SK-N-SH treated with all-trans-retinoic acid at 6 μM for 48 hours (cell line): ENCODE results near the gene ZNF783.

ENCODE experiments used
- CREB5 ChIP-seq: fragments of 250-450 bp; sonication (Bioruptor Pico); IDR thresholded peaks from 2 replicates; pipeline ENCODE4 v1.5.1; 2020; ENCODE audit warnings: low read depth, mild to moderate bottlenecking, moderate library complexity
- ISL1 ChIP-seq: fragments of 250-450 bp; sonication (Bioruptor Pico); IDR thresholded peaks from 2 replicates; pipeline ENCODE4 v2.1.2; 2022; ENCODE audit warnings: mild to moderate bottlenecking, moderate library complexity
- PPARA ChIP-seq: fragments of 250-450 bp; sonication (Bioruptor Pico); IDR thresholded peaks from 2 replicates; pipeline ENCODE4 v1.5.0; 2020; ENCODE audit warnings: mild to moderate bottlenecking, borderline replicate concordance
- RARB ChIP-seq: fragments of 250-450 bp; sonication (Bioruptor Pico); IDR thresholded peaks from 2 replicates; pipeline ENCODE4 v1.8.0; 2021; ENCODE audit warnings: mild to moderate bottlenecking, moderate library complexity
- SNAI2 ChIP-seq: fragments of 250-450 bp; sonication (Bioruptor Pico); IDR thresholded peaks from 2 replicates; pipeline ENCODE4 v1.5.0; 2020; ENCODE audit warnings: mild to moderate bottlenecking, moderate library complexity
- ZNF565 ChIP-seq: fragments of 450-650 bp; formaldehyde crosslinking; conservative IDR thresholded peaks from 2 replicates; pipeline ENCODE4 v1.5.0; 2020; ENCODE audit warnings: low read depth, mild to moderate bottlenecking, moderate library complexity
- TF ChIP-seq, protein P1 (sequence below): fragments of 250-450 bp; sonication (Bioruptor Pico); IDR thresholded peaks from 2 replicates; pipeline ENCODE4 v1.8.0; 2020; ENCODE audit warnings: mild to moderate bottlenecking, moderate library complexity, borderline replicate concordance
- TF ChIP-seq, protein P2 (sequence below): fragments of 250-450 bp; sonication (Bioruptor Pico); IDR thresholded peaks from 2 replicates; pipeline ENCODE4 v1.5.0; 2020; ENCODE audit warnings: mild to moderate bottlenecking, moderate library complexity

GRCh38 chr7:149325248-149325647 is 63.3 kb downstream of the ZNF783 start:
- TF ChIP-seq SNAI2 (CRISPR knock-in tag), result no peak
- no peak for TF ChIP-seq ZNF565
- TF ChIP-seq RARB (CRISPR knock-in tag), result no peak
- TF ChIP-seq ISL1 (CRISPR knock-in tag), result no peak
- TF ChIP-seq, protein P1, sequence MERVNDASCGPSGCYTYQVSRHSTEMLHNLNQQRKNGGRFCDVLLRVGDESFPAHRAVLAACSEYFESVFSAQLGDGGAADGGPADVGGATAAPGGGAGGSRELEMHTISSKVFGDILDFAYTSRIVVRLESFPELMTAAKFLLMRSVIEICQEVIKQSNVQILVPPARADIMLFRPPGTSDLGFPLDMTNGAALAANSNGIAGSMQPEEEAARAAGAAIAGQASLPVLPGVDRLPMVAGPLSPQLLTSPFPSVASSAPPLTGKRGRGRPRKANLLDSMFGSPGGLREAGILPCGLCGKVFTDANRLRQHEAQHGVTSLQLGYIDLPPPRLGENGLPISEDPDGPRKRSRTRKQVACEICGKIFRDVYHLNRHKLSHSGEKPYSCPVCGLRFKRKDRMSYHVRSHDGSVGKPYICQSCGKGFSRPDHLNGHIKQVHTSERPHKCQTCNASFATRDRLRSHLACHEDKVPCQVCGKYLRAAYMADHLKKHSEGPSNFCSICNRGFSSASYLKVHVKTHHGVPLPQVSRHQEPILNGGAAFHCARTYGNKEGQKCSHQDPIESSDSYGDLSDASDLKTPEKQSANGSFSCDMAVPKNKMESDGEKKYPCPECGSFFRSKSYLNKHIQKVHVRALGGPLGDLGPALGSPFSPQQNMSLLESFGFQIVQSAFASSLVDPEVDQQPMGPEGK (CRISPR knock-in tag), result no peak
- TF ChIP-seq, protein P2, sequence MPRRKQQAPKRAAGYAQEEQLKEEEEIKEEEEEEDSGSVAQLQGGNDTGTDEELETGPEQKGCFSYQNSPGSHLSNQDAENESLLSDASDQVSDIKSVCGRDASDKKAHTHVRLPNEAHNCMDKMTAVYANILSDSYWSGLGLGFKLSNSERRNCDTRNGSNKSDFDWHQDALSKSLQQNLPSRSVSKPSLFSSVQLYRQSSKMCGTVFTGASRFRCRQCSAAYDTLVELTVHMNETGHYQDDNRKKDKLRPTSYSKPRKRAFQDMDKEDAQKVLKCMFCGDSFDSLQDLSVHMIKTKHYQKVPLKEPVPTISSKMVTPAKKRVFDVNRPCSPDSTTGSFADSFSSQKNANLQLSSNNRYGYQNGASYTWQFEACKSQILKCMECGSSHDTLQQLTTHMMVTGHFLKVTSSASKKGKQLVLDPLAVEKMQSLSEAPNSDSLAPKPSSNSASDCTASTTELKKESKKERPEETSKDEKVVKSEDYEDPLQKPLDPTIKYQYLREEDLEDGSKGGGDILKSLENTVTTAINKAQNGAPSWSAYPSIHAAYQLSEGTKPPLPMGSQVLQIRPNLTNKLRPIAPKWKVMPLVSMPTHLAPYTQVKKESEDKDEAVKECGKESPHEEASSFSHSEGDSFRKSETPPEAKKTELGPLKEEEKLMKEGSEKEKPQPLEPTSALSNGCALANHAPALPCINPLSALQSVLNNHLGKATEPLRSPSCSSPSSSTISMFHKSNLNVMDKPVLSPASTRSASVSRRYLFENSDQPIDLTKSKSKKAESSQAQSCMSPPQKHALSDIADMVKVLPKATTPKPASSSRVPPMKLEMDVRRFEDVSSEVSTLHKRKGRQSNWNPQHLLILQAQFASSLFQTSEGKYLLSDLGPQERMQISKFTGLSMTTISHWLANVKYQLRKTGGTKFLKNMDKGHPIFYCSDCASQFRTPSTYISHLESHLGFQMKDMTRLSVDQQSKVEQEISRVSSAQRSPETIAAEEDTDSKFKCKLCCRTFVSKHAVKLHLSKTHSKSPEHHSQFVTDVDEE (CRISPR knock-in tag), result no peak
- no peak for TF ChIP-seq CREB5 (CRISPR knock-in tag)
- TF ChIP-seq PPARA, result no peak
